Measurements from ENCODE around the gene ASB15. TPM values are rescaled to one million over a fixed set of nuclear protein-coding genes. Genes with fewer than 3 reads are reported as not detected.

Gene ASB15
- total RNA-seq (2021; fragmentation: NEBNext Ultra II Directional; extraction: Animal tissue kit (Norgen Biotek cat#: 25700)) (not detected in 2 replicates), polyA plus RNA-seq (2011; rRNA removed) (not detected in 2 replicates), polyA minus RNA-seq (2011; rRNA and poly(A)+ RNA removed) (not detected in 2 replicates)
- not detected for polyA plus RNA-seq (2011; cell fraction: cytosol; rRNA removed)
- polyA plus RNA-seq (2011; cell fraction: nucleus; rRNA removed), result not detected
- polyA plus RNA-seq (2012, experiment 1 of 2), result not detected in 4 replicates
- polyA plus RNA-seq (2012, experiment 2 of 2), result not detected
- polyA plus RNA-seq (2013, experiment 1 of 2), result not detected
- not detected for polyA plus RNA-seq (2013, experiment 2 of 2)
- polyA minus RNA-seq (2011; cell fraction: cytosol; rRNA and poly(A)+ RNA removed), result not detected
- polyA minus RNA-seq (2011; cell fraction: nucleus; rRNA and poly(A)+ RNA removed), result not detected
- long read RNA-seq, experiment 1, result 0 reads
- long read RNA-seq, experiment 2, result 0 reads

- no peak within 1 kb of the TSS for H2BK12ac ChIP-seq (ENCODE audit: low read depth, low read length)
- H2BK120ac ChIP-seq (replicated peaks; ENCODE audit: low read depth, low read length), result no peak within 1 kb of the TSS
- DNase-seq (ENCODE audit: low read depth in 1 of 2, low spot score in 2 of 2) (no peak), FAIRE-seq (no peak)
- no peaks in the 10 kb centered on the region for H4K20me1 ChIP-seq (replicated peaks in 1 of 2; ENCODE audit: control insufficient read depth in 1 of 2, insufficient read depth in 2 of 2, low read length in 2 of 2)
- CTCF ChIA-PET (ENCODE audit: partially characterized antibody), result interaction anchor here (0.8 to 1.5 kb wide), 4 partner anchors 23 to 275 kb away, joined by 3 to 7 read pairs (median 3); no protein-coding TSS in a partner anchor
- H4K91ac ChIP-seq (replicated peaks; ENCODE audit: insufficient read length, low read length), result no peak within 1 kb of the TSS
- H2AK5ac ChIP-seq (ENCODE audit: low read depth, low read length), result no peak within 1 kb of the TSS
- H3K27ac ChIP-seq (ENCODE audit: low read depth, low read length), result no peak within 1 kb of the TSS
- H3K23me2 ChIP-seq (ENCODE audit: low read depth, low read length), result no peaks in the 10 kb centered on the region; the same call in 1 of the 2 replicates
- H3K4ac ChIP-seq (replicated peaks; ENCODE audit: insufficient read length, low read depth, low read length), result no peak within 1 kb of the TSS
- H3K23ac ChIP-seq (ENCODE audit: insufficient read length), result no peak within 1 kb of the TSS
- no peak within 1 kb of the TSS for H3K9ac ChIP-seq (replicated peaks in 1 of 4; ENCODE audit: extremely low read depth in 1 of 4, low read depth in 3 of 4, low read length in 3 of 4)
- H3K36me3 ChIP-seq (ENCODE audit: control insufficient read depth in 2 of 4, insufficient read depth in 4 of 4, low read length in 3 of 4), result no peaks in the 10 kb centered on the region
- H3K18ac ChIP-seq (ENCODE audit: extremely low read depth, low read length), result no peak within 1 kb of the TSS
- no peaks in the 10 kb centered on the region for H3K79me2 ChIP-seq (ENCODE audit: control insufficient read depth in 1 of 2, insufficient read depth in 2 of 2, low read length in 2 of 2)
- WGBS, 2 experiments (ENCODE audit: extremely low coverage in 1 of 2, insufficient coverage in 1 of 2, insufficient read length in 1 of 2, insufficient replicate concordance in 2 of 2, low coverage in 1 of 2, low lambda C conversion rate in 2 of 2, missing lambda C conversion rate in 1 of 2), result 83% methylated on average over 4 of the region's 4 CpGs; no CpG with 5 or more reads in 1 of the 2 experiments
- H3K14ac ChIP-seq (ENCODE audit: insufficient read length), result no peak within 1 kb of the TSS
- POLR2A ChIA-PET (ENCODE audit: partially characterized antibody), result no interaction called here
- H2BK15ac ChIP-seq (ENCODE audit: low read length), result no peak within 1 kb of the TSS
- no peaks in the 10 kb centered on the region for H3K4me1 ChIP-seq (replicated peaks in 1 of 4; ENCODE audit: control insufficient read depth in 3 of 4, insufficient read depth in 4 of 4, low read length in 3 of 4)
- H3K27me3 ChIP-seq (replicated peaks in 1 of 4; ENCODE audit: control insufficient read depth in 3 of 4, extremely low read depth in 1 of 4, insufficient read depth in 3 of 4, low read length in 3 of 4), result no peaks in the 10 kb centered on the region
- no peak within 1 kb of the TSS for H3K4me3 ChIP-seq (ENCODE audit: extremely low read depth in 1 of 4, insufficient read depth in 2 of 4, low read depth in 3 of 4, low read length in 4 of 4)
- H2AFZ ChIP-seq (ENCODE audit: low read length), result 0 out of 2 replicates have a peak within 1 kb of the TSS, but pooled peaks have one; percentile 7
- no peak within 1 kb of the TSS for H4K5ac ChIP-seq (ENCODE audit: insufficient read length, low read depth, low read length)
- H3K56ac ChIP-seq (replicated peaks; ENCODE audit: insufficient read length, low read depth, low read length), result no peak within 1 kb of the TSS
- H4K8ac ChIP-seq (ENCODE audit: extremely low read depth, insufficient read depth, low read length), result no peak within 1 kb of the TSS
- H3K4me2 ChIP-seq (ENCODE audit: insufficient read depth in 1 of 2, low read depth in 2 of 2, low read length in 2 of 2), result no peak within 1 kb of the TSS
- no peak within 1 kb of the TSS for H2BK20ac ChIP-seq (ENCODE audit: low read length)
- no peak within 1 kb of the TSS for H2BK5ac ChIP-seq (ENCODE audit: low read depth, low read length)
- H3K9me3 ChIP-seq (ENCODE audit: insufficient read depth in 2 of 2, low read depth in 1 of 2, low read length in 1 of 2), result no peaks in the 10 kb centered on the region
- H3K79me1 ChIP-seq (ENCODE audit: low read depth, low read length), result no peaks in the 10 kb centered on the region
- TF ChIP-seq CBX5 (IDR thresholded peaks at IDR 0.05; ENCODE audit: low read depth, low read length) (no peak), JUN (IDR thresholded peaks at IDR 0.05; ENCODE audit: low read depth, low read length) (no peak), TAF1 (IDR thresholded peaks at IDR 0.05; ENCODE audit: low read depth, low read length) (no peak), POLR2A (IDR thresholded peaks at IDR 0.05; ENCODE audit: control extremely low read depth in 1 of 2, low read depth in 2 of 2, low read length in 2 of 2) (no peak), RNF2 (IDR thresholded peaks at IDR 0.05; ENCODE audit: borderline replicate concordance, low read depth, low read length, missing control alignments, poor library complexity, severe bottlenecking) (no peak), TCF12 (IDR thresholded peaks at IDR 0.05; ENCODE audit: low read depth, low read length) (no peak), CREB1 (IDR thresholded peaks at IDR 0.05) (no peak), RFX5 (IDR thresholded peaks at IDR 0.05; ENCODE audit: borderline replicate concordance, low read depth, low read length) (no peak), ATF2 (IDR thresholded peaks at IDR 0.05; ENCODE audit: low read length) (no peak), TAF7 (optimal IDR thresholded peaks at IDR 0.05; ENCODE audit: borderline replicate concordance, low read depth, low read length) (no peak)
Observed at GRCh38 chr7:123601530-123601929, at the start of gene ASB15. Gene ASB15 (plus strand): TSS chr7:123601821. CDS start chr7:123614503, 12,682 bp downstream.
